Diencephalon (tissue), 1 donor: Measurements from ENCODE around the gene ATR. TPM values are rescaled to one million over a fixed set of nuclear protein-coding genes. Genes with fewer than 3 reads are reported as not detected.

Source experiments
- small RNA-seq: library from RNA; depleted of rRNA; stranded (forward); fragments of <200 nt; gene quantifications from one replicate; pipeline ENCODE3, GENCODE V24; 2014
- total RNA-seq: library from RNA; depleted of rRNA; stranded (reverse); fragments of >200 nt; gene quantifications from one replicate; pipeline ENCODE4 v1.2.3, GENCODE V29; 2014

Gene ATR
- total RNA-seq = 33.7 TPM

DNA sequence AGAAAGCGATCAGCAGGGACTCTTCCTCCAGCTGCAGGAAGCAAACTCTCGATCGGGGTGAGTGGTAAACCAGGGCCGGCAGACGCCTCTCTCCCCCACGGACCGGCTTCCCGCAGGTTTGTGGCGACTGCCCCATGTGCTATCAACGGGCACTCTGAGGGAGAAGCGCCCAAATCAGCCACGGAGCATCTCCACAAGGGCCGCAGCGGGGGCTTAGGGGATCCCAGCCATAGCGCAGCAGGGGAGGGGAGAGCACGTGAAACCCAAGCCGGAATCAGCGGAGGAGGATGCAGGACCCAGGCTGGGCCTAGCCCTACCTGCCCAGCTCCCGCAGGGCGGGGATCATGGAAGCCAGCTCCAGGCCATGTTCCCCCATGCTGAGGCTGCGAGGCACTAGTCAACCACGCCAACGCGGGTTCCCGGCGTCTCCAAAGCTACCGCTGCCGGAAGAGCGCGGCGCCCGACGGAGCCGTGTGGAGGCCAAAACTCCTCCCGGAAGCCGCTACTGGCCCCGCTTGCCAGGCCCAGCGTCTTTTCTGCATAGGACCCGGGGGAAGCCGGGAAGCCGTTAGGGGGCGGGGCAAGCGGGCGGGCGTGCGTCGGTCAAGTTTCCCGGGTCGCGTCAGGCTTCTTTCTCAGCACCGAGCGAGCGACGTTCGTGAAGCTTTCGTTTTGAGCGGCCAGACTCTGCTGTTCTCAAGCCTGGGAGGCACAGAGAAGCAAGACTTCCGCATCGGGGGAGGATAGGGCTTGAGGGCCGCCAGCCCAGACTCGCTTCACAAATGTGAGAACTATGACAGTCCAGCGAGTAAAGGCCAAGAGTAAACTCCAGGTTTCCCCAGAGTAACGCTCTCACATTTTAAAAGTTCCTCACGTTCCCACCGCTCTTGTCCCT, at the start of gene ATR:
TSS of gene ATR (minus strand) at position 405 of the 895 bp plus-strand sequence. CDS start at position 376, 29 bp downstream.

DNA sequence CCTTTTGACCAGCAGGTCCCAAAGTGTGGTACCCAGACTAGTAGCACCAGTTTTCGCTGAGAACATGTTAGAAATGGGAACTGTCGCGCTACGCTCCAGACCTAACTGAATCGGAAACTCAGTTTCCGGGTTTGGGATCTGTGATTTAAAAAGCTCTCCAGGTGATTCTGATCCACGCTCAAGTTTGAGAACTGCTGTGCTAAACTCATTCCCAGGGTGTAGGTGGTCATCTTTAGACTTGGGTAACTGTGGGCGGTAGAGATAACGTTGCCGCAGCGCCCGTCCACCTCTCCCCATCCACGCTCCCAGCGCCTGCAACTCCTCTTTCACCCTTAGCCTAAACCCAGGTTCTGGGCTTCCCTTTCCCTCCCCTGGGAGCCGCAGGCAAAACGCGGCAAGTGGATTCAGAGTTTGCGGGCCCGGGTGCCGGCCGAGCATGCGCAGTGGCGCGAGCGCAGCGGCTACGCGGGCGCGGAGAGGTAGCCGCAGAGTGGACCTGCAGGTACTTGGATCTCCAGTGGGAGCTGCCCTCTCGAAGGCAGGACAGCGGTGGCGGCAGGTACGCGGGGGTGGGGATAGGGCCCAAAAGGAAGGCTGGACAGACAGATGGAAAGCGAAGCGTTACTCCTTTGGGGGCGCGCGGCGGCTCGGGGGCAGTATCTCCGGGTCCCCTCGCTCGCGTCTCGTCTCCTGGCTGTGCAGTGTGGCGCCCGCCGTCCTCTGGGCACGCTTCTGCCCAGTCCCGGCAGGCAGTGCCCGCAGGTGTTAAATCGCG, 17.6 kb upstream of the ATR start, which contains the start of gene PLS1:
TSS of gene PLS1 (plus strand) at position 443 of the 775 bp plus-strand sequence. CDS start 67,845 bp downstream, outside the sequence.

DNA sequence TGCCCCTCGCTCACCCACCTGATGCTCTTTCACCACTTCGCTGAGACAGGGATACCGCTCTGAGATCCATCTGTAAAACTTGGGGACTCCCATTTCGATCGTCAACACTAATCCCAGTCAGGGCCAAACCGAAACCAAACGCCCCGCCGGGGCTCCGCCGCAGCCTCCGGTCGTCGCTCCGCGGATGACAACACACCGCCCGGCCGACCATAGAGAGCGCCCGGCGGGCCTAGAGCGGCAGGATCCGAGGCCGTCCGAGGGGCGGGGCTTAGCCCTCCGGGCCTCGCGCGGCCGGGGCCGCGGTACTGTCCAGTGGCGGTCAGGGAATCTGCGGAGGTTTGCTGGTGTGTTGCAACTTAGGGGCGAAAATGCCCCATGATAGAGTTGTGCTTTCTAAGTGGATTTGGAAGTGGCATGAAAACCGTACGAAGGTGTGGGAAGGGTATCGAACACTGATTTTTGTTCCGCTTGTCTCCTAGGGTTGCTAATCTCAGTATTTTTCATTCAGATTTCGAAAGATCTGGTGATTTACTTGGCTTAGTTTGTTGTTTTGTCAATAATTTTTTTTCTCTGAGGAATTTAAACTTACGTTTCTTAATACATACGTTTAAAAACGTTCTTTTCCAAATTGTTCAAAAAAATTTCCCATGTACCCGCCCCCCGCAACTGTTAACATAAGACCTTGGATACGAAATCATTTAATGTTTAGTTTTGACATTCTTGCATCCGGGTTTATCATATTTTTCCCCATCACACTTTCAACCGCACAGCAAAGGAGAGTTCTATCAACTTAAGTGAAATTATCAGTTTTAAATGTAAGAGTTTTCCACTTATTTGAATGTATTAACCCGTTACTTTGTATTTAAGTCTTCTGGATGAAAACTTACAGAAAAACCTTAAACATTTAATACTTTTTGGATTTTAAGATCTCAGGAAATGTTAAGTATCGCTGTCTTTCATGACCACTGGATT, 130.4 kb downstream of the ATR start, which contains the start of gene XRN1:
TSS of gene XRN1 (minus strand) at position 186 of the 972 bp plus-strand sequence. CDS start at position 93, 93 bp downstream.

Small RNAs within 50 kb of the gene (small RNA-seq; reads per million reads assigned to genes)
- gene RNA5SP143 (not detected), gene RNU1-100P (not detected), gene RNU6-1294P (not detected)

Other genes starting within 250 kb of the ATR start
- 61.6 TPM for gene XRN1, start 130.7 kb downstream of the ATR start, total RNA-seq
- 4.6 TPM for gene PLS1, start 17.7 kb upstream of the ATR start, total RNA-seq
- gene TRPC1, start 145.3 kb upstream of the ATR start, total RNA-seq = 95.3 TPM